ENCODE results near the gene SRRM2. TPM values are rescaled to one million over a fixed set of nuclear protein-coding genes. Genes with fewer than 3 reads are reported as not detected.

The SRRM2 gene
- total RNA-seq, 2 donors from 2014 or later = 476 to 541 TPM

DNA sequence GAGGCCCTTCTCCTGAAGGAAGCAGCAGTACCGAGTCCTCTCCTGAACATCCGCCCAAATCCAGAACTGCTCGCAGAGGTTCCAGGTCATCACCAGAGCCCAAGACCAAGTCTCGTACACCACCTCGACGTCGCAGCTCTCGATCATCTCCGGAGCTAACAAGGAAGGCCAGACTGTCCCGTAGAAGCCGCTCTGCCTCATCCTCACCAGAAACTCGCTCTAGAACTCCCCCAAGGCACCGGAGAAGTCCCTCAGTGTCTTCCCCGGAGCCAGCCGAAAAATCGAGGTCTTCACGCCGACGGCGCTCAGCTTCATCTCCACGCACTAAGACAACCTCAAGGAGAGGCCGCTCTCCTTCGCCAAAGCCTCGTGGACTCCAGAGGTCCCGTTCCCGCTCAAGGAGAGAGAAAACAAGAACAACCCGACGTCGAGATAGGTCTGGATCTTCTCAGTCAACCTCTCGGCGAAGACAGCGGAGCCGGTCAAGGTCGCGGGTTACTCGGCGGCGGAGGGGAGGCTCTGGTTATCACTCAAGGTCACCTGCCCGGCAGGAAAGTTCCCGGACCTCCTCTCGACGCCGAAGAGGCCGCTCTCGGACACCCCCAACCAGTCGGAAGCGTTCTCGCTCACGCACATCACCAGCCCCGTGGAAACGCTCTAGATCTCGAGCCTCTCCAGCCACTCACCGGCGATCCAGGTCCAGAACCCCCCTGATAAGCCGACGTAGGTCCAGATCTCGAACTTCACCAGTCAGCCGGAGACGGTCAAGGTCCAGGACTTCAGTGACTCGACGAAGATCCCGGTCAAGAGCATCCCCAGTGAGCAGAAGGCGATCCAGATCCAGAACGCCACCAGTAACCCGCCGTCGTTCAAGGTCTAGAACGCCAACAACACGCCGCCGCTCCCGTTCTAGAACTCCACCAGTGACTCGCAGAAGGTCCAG is 13.3 kb downstream of the SRRM2 start:
- no peak for ATAC-seq (ENCODE audit: insufficient number of reproducible peaks, low FRiP score, low read depth)
- no peak for DNase-seq (ENCODE audit: low spot score)
- TF ChIP-seq CTCF (IDR thresholded peaks at IDR 0.05) = no peak
- Histone ChIP-seq H3K27ac (no peak overlapping the region), H3K4me3 (no peak overlapping the region), H3K9me3 (no peaks in the 10 kb centered on the region), H3K27me3 (replicated peaks; ENCODE audit: insufficient read depth) (no peaks in the 10 kb centered on the region), H3K36me3 (peaks cover 94% of the 10 kb centered on the region), H3K4me1 (ENCODE audit: control insufficient read depth in 1 of 2, low read depth in 2 of 2) (no peaks in the 10 kb centered on the region)

- Histone ChIP-seq H3K27ac (no peak overlapping the region), H3K4me3 (no peak overlapping the region), H3K4me1 (ENCODE audit: control insufficient read depth in 1 of 2, low read depth in 2 of 2) (no peaks in the 10 kb centered on the region), H3K27me3 (replicated peaks; ENCODE audit: insufficient read depth) (no peaks in the 10 kb centered on the region), H3K36me3 (peaks cover 92% of the 10 kb centered on the region), H3K9me3 (no peaks in the 10 kb centered on the region)
- no peak for TF ChIP-seq CTCF (IDR thresholded peaks at IDR 0.05)
- DNase-seq (ENCODE audit: low spot score) (no peak), ATAC-seq (ENCODE audit: insufficient number of reproducible peaks, low FRiP score, low read depth) (no peak)
Observed at GRCh38 chr16:2766430-2767139, 14.1 kb downstream of the SRRM2 start.

- H3K36me3 ChIP-seq = peaks cover 89% of the 10 kb centered on the region
- no peaks in the 10 kb centered on the region for H3K9me3 ChIP-seq
- no peak for DNase-seq (ENCODE audit: low spot score)
- no peaks in the 10 kb centered on the region for H3K27me3 ChIP-seq (replicated peaks; ENCODE audit: insufficient read depth)
- no peak for TF ChIP-seq CTCF (IDR thresholded peaks at IDR 0.05)
- ATAC-seq (ENCODE audit: insufficient number of reproducible peaks, low FRiP score, low read depth) = no peak
- no peak overlapping the region for H3K27ac ChIP-seq
- H3K4me3 ChIP-seq = no peak overlapping the region
- no peaks in the 10 kb centered on the region for H3K4me1 ChIP-seq (ENCODE audit: control insufficient read depth in 1 of 2, low read depth in 2 of 2)
Observed at GRCh38 chr16:2767140-2767731, 14.8 kb downstream of the SRRM2 start.

DNA sequence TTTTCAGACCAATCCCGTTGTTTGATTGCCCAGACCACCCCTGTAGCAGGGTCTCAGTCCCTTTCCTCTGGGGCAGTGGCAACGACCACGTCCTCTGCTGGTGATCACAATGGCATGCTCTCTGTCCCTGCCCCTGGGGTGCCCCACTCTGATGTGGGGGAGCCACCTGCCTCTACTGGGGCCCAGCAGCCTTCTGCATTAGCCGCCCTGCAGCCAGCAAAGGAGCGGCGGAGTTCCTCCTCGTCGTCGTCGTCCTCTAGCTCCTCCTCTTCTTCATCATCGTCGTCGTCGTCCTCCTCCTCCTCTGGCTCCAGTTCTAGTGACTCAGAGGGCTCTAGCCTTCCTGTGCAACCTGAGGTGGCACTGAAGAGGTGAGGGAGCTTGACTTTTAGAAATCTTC is 15.5 kb downstream of the SRRM2 start:
- ATAC-seq (ENCODE audit: insufficient number of reproducible peaks, low FRiP score, low read depth) = no peak
- no peaks in the 10 kb centered on the region for H3K4me1 ChIP-seq (ENCODE audit: control insufficient read depth in 1 of 2, low read depth in 2 of 2)
- no peak overlapping the region for H3K27ac ChIP-seq

More for the DNA sequence above, 15.5 kb downstream of the SRRM2 start:
- DNase-seq (ENCODE audit: low spot score) = no peak
- no peak for TF ChIP-seq CTCF (IDR thresholded peaks at IDR 0.05)
- Histone ChIP-seq H3K27me3 (replicated peaks; ENCODE audit: insufficient read depth) (no peaks in the 10 kb centered on the region), H3K36me3 (peaks cover 82% of the 10 kb centered on the region), H3K4me3 (no peak overlapping the region), H3K9me3 (no peaks in the 10 kb centered on the region)

All from thoracic aorta (tissue), 2 donors.